IMR-90 (cell line): Measurements from ENCODE around the gene CCDC146. TPM values are rescaled to one million over a fixed set of nuclear protein-coding genes. Genes with fewer than 3 reads are reported as not detected.

Experiments
- ATAC-seq: fragments of 200-7000 bp; cut with Tn5 transposase; 2 replicates; pipeline ENCODE4 v1.9.1; 2020; ENCODE audit warnings: low read depth, mild to moderate bottlenecking, moderate library complexity
- BruUV-seq: library from RNA; stranded (reverse); fragments of 400-500 nt; replicated peaks from 2 replicates; lab custom pipeline; 2021; lab: Mats Ljungman, UMichigan
- CTCF ChIA-PET: fragments of 300-600 bp; formaldehyde crosslinking; extraction: SDS; loops from one replicate; lab custom pipeline; 2021; ENCODE audit warnings: antibody characterized with exemption; lab: Yijun Ruan, JAX
- POLR2A ChIA-PET: fragments of 300-600 bp; sonication (Branson Sonifier 250); formaldehyde crosslinking; loops from one replicate; lab custom pipeline; 2022; ENCODE audit warnings: antibody characterized with exemption; ENCODE audit not compliant: unreplicated experiment; lab: Charles Lee
- DNase-seq: peaks from one replicate; pipeline ENCODE4 v3.0.0; 2013
- H2AFZ ChIP-seq: replicated peaks from 2 replicates; pipeline ENCODE3; 2013; ENCODE audit warnings: low read length, mild to moderate bottlenecking; ENCODE audit not compliant: poor library complexity
- H2AK5ac ChIP-seq: 2 replicates; pipeline ENCODE4 v1.6.1; 2013; ENCODE audit warnings: low read depth, low read length, inconsistent platforms
- H2AK9ac ChIP-seq: replicated peaks from 2 replicates; pipeline ENCODE3; 2013; ENCODE audit warnings: mild to moderate bottlenecking, low read depth, low read length, moderate library complexity; ENCODE audit not compliant: poor library complexity
- H2BK120ac ChIP-seq: 2 replicates; pipeline ENCODE4 v1.6.1; 2013; ENCODE audit warnings: low read depth, low read length, inconsistent platforms
- H2BK15ac ChIP-seq: 3 replicates; pipeline ENCODE4 v1.6.1; 2013; ENCODE audit warnings: low read depth, low read length, inconsistent platforms
- H2BK20ac ChIP-seq: 2 replicates; pipeline ENCODE4 v1.6.1; 2013; ENCODE audit warnings: low read depth, mild to moderate bottlenecking, inconsistent platforms, low read length, moderate library complexity
- H2BK5ac ChIP-seq: 2 replicates; pipeline ENCODE4 v1.6.1; 2013; ENCODE audit warnings: mild to moderate bottlenecking, low read depth, low read length, inconsistent platforms; ENCODE audit not compliant: poor library complexity, severe bottlenecking
- H3K14ac ChIP-seq: replicated peaks from 2 replicates; pipeline ENCODE4 v1.6.1; 2013; ENCODE audit warnings: low read depth, low read length, inconsistent platforms
- H3K18ac ChIP-seq: 2 replicates; pipeline ENCODE4 v1.6.1; 2013; ENCODE audit warnings: low read depth, low read length, control low read depth
- H3K23ac ChIP-seq: 2 replicates; pipeline ENCODE4 v1.6.1; 2013; ENCODE audit warnings: low read depth, low read length, inconsistent platforms
- H3K27ac ChIP-seq: 2 replicates; pipeline ENCODE4 v1.5.1; 2013; ENCODE audit warnings: mild to moderate bottlenecking, control low read depth, low read length; ENCODE audit not compliant: insufficient read depth
- H3K27me3 ChIP-seq: 2 replicates; pipeline ENCODE4 v1.6.1; 2013; ENCODE audit warnings: low read length; ENCODE audit not compliant: control insufficient read depth, insufficient read depth
- H3K36me3 ChIP-seq: 2 replicates; pipeline ENCODE4 v1.6.1; 2013; ENCODE audit warnings: low read length, mixed read lengths; ENCODE audit not compliant: control insufficient read depth, insufficient read depth
- H3K4ac ChIP-seq: 2 replicates; pipeline ENCODE4 v1.6.1; 2013; ENCODE audit warnings: low read depth, low read length, inconsistent platforms
- H3K4me1 ChIP-seq: 2 replicates; pipeline ENCODE4 v1.6.1; 2013; ENCODE audit warnings: low read length, mixed read lengths; ENCODE audit not compliant: control insufficient read depth, insufficient read depth
- H3K4me2 ChIP-seq: 2 replicates; pipeline ENCODE4 v1.6.1; 2013; ENCODE audit warnings: low read depth, mild to moderate bottlenecking, control low read depth, low read length, moderate library complexity
- H3K4me3 ChIP-seq: 2 replicates; pipeline ENCODE4 v1.5.1; 2013; ENCODE audit warnings: low read depth, mild to moderate bottlenecking, control low read depth, low read length, moderate library complexity; ENCODE audit not compliant: insufficient read depth
- H3K56ac ChIP-seq: 2 replicates; pipeline ENCODE4 v1.6.1; 2013; ENCODE audit warnings: low read length, inconsistent platforms; ENCODE audit not compliant: insufficient read depth; ENCODE audit errors: extremely low read depth
- H3K79me1 ChIP-seq, 2 experiments: 2 replicates each; pipeline ENCODE4 v1.6.1; 2013; ENCODE audit warnings: low read length in 2 of 2, inconsistent platforms in 1 of 2, low read depth in 1 of 2
- H3K9ac ChIP-seq: 2 replicates; pipeline ENCODE4 v1.6.1; 2013; ENCODE audit warnings: low read depth, low read length, control low read depth
- H3K9me1 ChIP-seq: 2 replicates; pipeline ENCODE4 v1.6.1; 2013; ENCODE audit warnings: low read length, inconsistent platforms; ENCODE audit not compliant: insufficient read depth
- H3K9me3 ChIP-seq: 2 replicates; pipeline ENCODE4 v1.6.1; 2013; ENCODE audit warnings: low read length; ENCODE audit not compliant: control insufficient read depth, insufficient read depth
- H4K20me1 ChIP-seq: 2 replicates; pipeline ENCODE4 v1.6.1; 2013; ENCODE audit warnings: low read length, inconsistent platforms; ENCODE audit not compliant: insufficient read depth
- H4K5ac ChIP-seq: 2 replicates; pipeline ENCODE4 v1.6.1; 2013; ENCODE audit warnings: mild to moderate bottlenecking, low read depth, low read length, control low read depth
- H4K8ac ChIP-seq, 2 experiments: 2 replicates each; pipeline ENCODE4 v1.6.1; 2013; ENCODE audit warnings: low read depth in 2 of 2, low read length in 2 of 2, control low read depth in 1 of 2, inconsistent platforms in 1 of 2
- H4K91ac ChIP-seq: 2 replicates; pipeline ENCODE4 v1.6.1; 2013; ENCODE audit warnings: low read depth, low read length, inconsistent platforms; ENCODE audit not compliant: insufficient read depth
- BHLHE40 ChIP-seq: fragments of 150-350 bp; IDR thresholded peaks from 2 replicates; pipeline ENCODE4 v1.6.1; 2016; ENCODE audit warnings: mild to moderate bottlenecking, low read depth, low read length
- CEBPB ChIP-seq: IDR thresholded peaks from 2 replicates; pipeline ENCODE4 v1.6.1; 2012; ENCODE audit warnings: low read depth, low read length, improper control_type of control experiment
- CHD1 ChIP-seq: IDR thresholded peaks from 2 replicates; pipeline ENCODE4 v1.6.1; 2012; ENCODE audit warnings: low read depth, low read length, improper control_type of control experiment
- CTCF ChIP-seq: conservative IDR thresholded peaks from 2 replicates; pipeline ENCODE4 v1.5.1; 2012; ENCODE audit warnings: mild to moderate bottlenecking, low read depth, low read length, improper control_type of control experiment
- ELK1 ChIP-seq: fragments of 150-350 bp; IDR thresholded peaks from 2 replicates; pipeline ENCODE4 v1.6.1; 2016; ENCODE audit warnings: low read depth, mild to moderate bottlenecking, low read length, moderate library complexity, borderline replicate concordance
- FOS ChIP-seq: fragments of 150-350 bp; IDR thresholded peaks from 2 replicates; pipeline ENCODE4 v1.6.1; 2016; ENCODE audit warnings: low read depth, low read length
- MAFK ChIP-seq: IDR thresholded peaks from 2 replicates; pipeline ENCODE4 v1.6.1; 2012; ENCODE audit warnings: low read depth, low read length, improper control_type of control experiment
- MAZ ChIP-seq: IDR thresholded peaks from 2 replicates; pipeline ENCODE4 v1.6.1; 2012; ENCODE audit warnings: low read depth, mild to moderate bottlenecking, low read length, improper control_type of control experiment, moderate library complexity, borderline replicate concordance
- NFE2L2 ChIP-seq: fragments of 150-350 bp; IDR thresholded peaks from 2 replicates; pipeline ENCODE4 v1.6.1; 2016; ENCODE audit warnings: low read depth, mild to moderate bottlenecking, low read length
- POLR2A ChIP-seq: IDR thresholded peaks from 2 replicates; pipeline ENCODE4 v1.6.1; 2012; ENCODE audit warnings: mild to moderate bottlenecking, low read depth, low read length
- RAD21 ChIP-seq: IDR thresholded peaks from 2 replicates; pipeline ENCODE4 v1.6.1; 2012; ENCODE audit warnings: low read length, improper control_type of control experiment
- RCOR1 ChIP-seq: IDR thresholded peaks from 2 replicates; pipeline ENCODE4 v1.6.1; 2012; ENCODE audit warnings: mild to moderate bottlenecking, low read length, improper control_type of control experiment; ENCODE audit not compliant: insufficient replicate concordance
- RFX5 ChIP-seq: IDR thresholded peaks from 2 replicates; pipeline ENCODE4 v1.8.0; 2012; ENCODE audit warnings: low read depth, mild to moderate bottlenecking, low read length, moderate library complexity
- SMC3 ChIP-seq: fragments of 150-350 bp; IDR thresholded peaks from 2 replicates; pipeline ENCODE4 v1.6.1; 2016; ENCODE audit warnings: low read depth, mild to moderate bottlenecking, antibody characterized with exemption, low read length, moderate library complexity
- USF2 ChIP-seq: fragments of 150-350 bp; IDR thresholded peaks from 2 replicates; pipeline ENCODE4 v1.6.1; 2017; ENCODE audit warnings: mild to moderate bottlenecking, antibody characterized with exemption, low read length, low read depth
- WGBS, 2 experiments: methylation state at CpG; one replicate each; pipeline versions ENCODE4 v1.1.5 to v1.1.7; 2013; ENCODE audit warnings: missing lambda C conversion rate in 2 of 2; ENCODE audit not compliant: insufficient read length in 1 of 2; ENCODE audit errors: extremely low coverage in 2 of 2; 5-methylcytosine and 5-hydroxymethylcytosine counted together
- dilution Hi-C: fragments of 300-500 bp; cut with HindIII; formaldehyde crosslinking; loops from one replicate; pipeline ENCODE4 v1.14.3; 2018; ENCODE audit warnings: low sequenced_read_pairs; ENCODE audit not compliant: unreplicated experiment
- in situ Hi-C: fragments of 300-500 bp; cut with MboI; formaldehyde crosslinking; loops from 3 replicates; pipeline ENCODE4 v1.14.3; 2019; ENCODE audit warnings: low sequenced_read_pairs, inconsistent platforms, mixed read lengths
- intact Hi-C: fragments of 100-400 bp; cut with micrococcal nuclease; formaldehyde crosslinking; loops from 2 replicates; pipeline ENCODE4 v1.10.0; 2022
- polyA plus RNA-seq, 3 experiments: library from polyadenylated mRNA; depleted of rRNA; stranded (reverse); fragments of >200 nt; gene quantifications; 2 replicates each; pipeline ENCODE4 v1.2.3, GENCODE V29; 2012; ENCODE audit warnings: low replicate concordance in 1 of 3
- total RNA-seq: library from RNA; depleted of rRNA; stranded (reverse); fragments of >200 nt; gene quantifications from 2 replicates; pipeline ENCODE4 v1.2.3, GENCODE V29; 2012

Gene CCDC146
- total and polyA plus RNA-seq, 2 of the 4 experiments (the other 2 are of a cell fraction) = 0.54 to 1.7 TPM

GRCh38 chr7:77281780-77282478, 159.5 kb downstream of the CCDC146 start:
- no peak for DNase-seq
- intact Hi-C loops (no loop called here), dilution Hi-C loops (no loop called here), in situ Hi-C loops (no loop called here)
- no peak overlapping the region for H3K4me2 ChIP-seq
- H4K20me1 ChIP-seq = no peaks in the 10 kb centered on the region
- H2BK15ac ChIP-seq = no peak overlapping the region
- H2AK9ac ChIP-seq = no peak overlapping the region
- POLR2A ChIA-PET = no interaction called here
- H3K56ac ChIP-seq = no peak overlapping the region
- H2AFZ ChIP-seq = no peak overlapping the region
- H3K36me3 ChIP-seq = no peaks in the 10 kb centered on the region
- no peak overlapping the region for H3K9ac ChIP-seq
- no peaks in the 10 kb centered on the region for H3K9me1 ChIP-seq
- ATAC-seq = no peak
- no peak overlapping the region for H3K4ac ChIP-seq
- no peak overlapping the region for H2BK120ac ChIP-seq
- H3K18ac ChIP-seq = no peak overlapping the region
- H3K14ac ChIP-seq = 0 out of 2 replicates have a peak overlapping the region, but pooled peaks have one; percentile 26
- H4K5ac ChIP-seq = no peak overlapping the region
- no peak overlapping the region for H4K91ac ChIP-seq
- H3K9me3 ChIP-seq = no peaks in the 10 kb centered on the region; the same call in 1 of the 2 replicates
- H3K79me1 ChIP-seq = no peaks in the 10 kb centered on the region
- 0 out of 2 replicates have a peak overlapping the region, but pooled peaks have one; percentile 48 for H2BK20ac ChIP-seq
- no peak overlapping the region for H2BK5ac ChIP-seq
- H4K8ac ChIP-seq = no peak overlapping the region
- CTCF ChIA-PET = interaction anchor here (1.0 kb wide), 1 partner anchor 12 kb away, joined by 4 read pairs; no protein-coding TSS in a partner anchor
- no peak overlapping the region for H3K4me3 ChIP-seq
- no peak overlapping the region for H2AK5ac ChIP-seq
- H3K4me1 ChIP-seq = peaks cover 1% of the 10 kb centered on the region; the same call in 1 of the 2 replicates
- H3K27me3 ChIP-seq = no peaks in the 10 kb centered on the region
- no CpG with 5 or more reads among the region's 3 CpGs for WGBS, 2 experiments
- H3K27ac ChIP-seq = no peak overlapping the region
- H3K23ac ChIP-seq = no peak overlapping the region
- no TSS peak for BruUV-seq
- TF ChIP-seq CHD1 (no peak), RFX5 (no peak), RCOR1 (no peak), RAD21 (no peak), CTCF (no peak), USF2 (no peak), BHLHE40 (no peak), CEBPB (no peak), FOS (no peak), SMC3 (no peak), MAZ (no peak), NFE2L2 (no peak), MAFK (no peak), POLR2A (no peak), ELK1 (no peak)
